GM21381 (cell line): ENCODE results near the gene GATD1.

Experiments used
- ATAC-seq: cut with Tn5 transposase; IDR thresholded peaks from one replicate; pipeline ENCODE4 v1.9.1; 2021; ENCODE audit warnings: mild to moderate bottlenecking, moderate library complexity; ENCODE audit not compliant: unreplicated experiment

GATD1 gene

DNA sequence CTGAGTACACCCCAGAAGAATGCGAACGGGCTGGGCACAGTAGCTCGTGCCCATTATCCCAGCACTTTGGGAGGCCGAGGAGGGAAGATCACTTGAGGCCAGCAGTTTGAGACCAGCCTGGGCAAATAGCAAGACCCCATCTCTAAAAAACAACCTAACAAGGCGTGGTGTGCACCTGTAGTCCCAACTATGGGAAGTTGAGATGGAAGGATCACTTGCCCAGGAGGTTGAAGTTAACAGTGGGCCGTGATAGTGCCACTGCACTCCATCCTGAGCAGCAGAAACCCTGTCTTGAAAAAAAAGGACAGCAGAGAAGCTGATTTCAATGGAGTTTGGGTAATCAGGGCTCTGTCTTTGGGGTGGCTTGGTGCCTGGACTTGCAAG, 35.8 kb upstream of the GATD1 start:
- no peak for ATAC-seq

DNA sequence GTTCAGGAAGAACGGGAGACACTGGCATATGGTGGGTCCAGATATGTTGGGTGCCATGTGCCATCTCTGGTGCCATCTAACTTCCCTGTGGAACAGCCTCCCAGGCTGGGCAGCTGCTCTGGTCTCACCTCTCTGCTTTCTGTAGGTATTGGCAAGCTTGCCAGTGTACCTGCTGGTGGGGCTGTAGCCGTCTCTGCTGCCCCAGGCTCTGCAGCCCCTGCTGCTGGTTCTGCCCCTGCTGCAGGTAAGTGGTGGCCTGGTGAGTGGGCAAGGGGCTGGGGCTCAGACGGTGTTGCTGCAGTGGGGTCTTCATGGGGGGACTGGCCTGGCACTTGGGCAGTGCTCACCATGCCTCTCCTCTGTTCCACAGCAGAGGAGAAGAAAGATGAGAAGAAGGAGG, 35.1 kb upstream of the GATD1 start:
- no peak for ATAC-seq

DNA sequence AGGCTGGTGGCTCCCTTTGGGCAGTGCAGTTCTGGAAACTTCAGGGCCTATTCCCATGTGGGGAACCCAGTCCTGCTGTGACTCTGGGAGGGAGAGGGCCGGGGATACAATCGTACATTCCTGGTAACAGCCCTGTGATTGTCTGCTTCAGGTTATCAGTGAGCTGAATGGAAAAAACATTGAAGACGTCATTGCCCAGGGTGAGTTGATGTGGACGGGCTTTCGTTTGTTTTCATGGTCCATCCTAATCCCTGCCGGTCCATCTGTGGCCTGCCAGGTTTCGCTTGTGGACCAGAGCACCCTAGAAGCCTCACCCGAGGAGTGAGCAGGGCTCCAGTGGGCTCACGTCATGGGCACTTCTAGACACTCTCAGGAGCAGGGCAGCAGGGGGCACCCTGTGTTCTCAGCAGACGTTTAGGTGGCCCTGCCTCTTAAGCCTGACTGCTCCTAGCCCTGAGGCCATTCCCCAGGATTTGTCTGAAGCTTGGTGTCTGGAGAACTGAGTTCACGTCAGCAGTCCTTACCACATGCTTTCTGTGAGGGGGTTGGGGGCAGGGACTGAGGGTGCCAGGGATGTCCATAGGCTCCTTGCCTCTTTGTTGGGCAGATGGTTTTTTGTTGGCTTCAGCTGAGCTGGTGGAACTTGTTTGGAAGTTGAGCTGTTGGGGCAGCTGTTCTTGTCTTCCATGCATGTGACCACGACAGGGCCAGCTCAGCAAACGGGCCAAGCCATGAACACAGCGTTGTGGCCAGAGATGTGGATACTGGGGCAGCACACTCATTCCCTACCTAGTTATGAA, 34.4 kb upstream of the GATD1 start:
- no peak for ATAC-seq

DNA sequence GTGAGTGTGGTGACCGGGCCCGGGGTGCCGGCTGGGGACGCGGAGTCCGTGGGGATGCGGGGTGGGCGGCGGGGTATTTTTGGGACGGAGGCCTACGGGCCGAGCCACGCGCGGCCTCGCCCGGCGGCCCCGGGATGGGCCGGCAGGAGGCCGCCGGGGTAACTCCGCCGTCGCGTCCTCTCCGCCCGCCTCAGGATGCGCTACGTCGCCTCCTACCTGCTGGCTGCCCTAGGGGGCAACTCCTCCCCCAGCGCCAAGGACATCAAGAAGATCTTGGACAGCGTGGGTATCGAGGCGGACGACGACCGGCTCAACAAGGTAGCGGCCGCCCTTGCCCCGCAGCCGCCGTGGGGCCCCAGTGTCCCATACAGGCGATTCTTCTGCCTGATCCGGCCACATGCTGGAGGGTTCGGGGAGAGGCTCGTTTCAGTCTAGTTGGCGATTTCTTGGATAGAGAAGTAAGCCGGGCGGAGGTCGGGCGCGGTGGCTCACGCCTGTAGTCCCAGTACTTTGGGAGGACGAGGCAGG, 32.8 kb upstream of the GATD1 start:
- ATAC-seq = peak; percentile 12

DNA sequence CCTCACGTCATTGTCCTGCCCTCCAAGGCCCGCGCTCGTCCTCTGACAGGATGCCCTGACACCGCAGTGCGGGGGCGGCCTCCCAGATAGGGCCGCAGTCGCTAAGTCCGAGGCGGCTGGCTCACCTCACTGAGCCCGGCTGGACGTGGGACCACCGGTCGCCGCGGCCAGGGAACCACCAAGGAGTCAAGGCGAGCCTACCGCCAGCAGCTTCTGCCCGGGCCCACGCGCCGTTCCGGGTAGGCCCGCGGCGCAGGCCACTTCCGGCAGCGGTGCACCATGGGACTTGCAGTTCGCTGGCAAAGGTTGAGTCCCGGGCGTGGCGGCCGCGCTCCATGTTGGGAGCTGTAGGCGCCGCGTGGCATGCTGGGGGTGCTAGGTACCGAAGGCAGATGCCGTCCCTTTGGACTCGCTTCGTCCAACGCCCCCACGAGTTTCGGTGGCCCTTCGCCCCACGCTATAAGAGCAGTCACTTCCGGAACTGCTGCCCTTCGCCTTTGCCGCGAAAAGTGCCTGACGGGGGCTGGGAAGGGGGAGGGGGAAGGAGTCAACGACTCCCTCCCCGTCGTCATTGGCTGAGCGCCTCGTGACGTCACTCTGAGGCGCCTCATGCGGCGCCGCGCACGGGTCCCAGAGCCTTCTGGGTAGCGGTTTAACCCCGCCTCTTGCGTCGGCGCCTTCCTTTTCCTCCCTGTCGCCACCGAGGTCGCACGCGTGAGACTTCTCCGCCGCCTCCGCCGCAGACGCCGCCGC, 32.2 kb upstream of the GATD1 start, which contains the start of gene RPLP2:
Gene RPLP2 (plus strand): TSS at position 681 of the 753 bp plus-strand sequence. CDS start 268 bp downstream, outside the sequence.
- ATAC-seq = peak; percentile 76

DNA sequence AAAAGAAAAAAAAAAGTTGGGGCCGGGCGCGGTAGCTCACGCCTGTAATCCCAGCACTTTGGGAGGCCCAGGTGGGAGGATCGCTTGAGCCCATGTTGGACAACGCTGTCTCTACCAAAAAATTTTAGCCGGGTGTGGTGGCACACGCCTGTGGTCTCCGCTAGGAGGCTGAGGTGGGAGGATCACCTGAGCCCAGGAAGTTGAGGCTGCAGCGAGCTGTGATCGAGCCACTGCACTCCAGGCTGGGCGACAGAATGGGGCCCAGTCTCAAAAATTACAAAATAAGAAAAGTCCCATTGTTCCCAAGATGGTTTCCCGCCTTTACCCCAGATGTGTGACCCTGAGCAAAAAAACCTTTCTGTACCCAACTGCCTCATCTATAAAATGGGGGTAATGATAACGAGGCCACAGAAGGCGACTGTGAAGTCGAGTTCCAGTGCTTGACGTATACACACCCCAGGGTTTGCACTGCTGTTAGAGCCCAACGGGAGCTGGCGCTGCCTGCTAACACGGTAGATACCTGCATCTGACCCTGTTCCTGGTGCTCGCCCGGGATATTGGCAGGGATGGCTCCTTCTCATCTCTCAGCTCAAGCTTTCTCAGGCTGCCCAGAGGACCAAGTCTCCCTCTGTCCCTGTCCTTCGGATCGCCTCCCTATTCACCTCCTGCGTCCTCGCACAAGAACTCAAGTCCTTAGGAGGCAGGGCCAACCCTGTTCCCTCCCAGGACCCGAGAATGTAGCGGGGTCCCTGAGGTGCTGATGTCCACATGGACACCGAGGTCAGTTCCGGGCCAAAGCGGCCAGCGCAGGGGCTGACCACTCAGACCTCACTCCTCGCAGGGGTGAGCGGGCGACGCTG, 31.4 kb upstream of the GATD1 start:
- no peak for ATAC-seq

DNA sequence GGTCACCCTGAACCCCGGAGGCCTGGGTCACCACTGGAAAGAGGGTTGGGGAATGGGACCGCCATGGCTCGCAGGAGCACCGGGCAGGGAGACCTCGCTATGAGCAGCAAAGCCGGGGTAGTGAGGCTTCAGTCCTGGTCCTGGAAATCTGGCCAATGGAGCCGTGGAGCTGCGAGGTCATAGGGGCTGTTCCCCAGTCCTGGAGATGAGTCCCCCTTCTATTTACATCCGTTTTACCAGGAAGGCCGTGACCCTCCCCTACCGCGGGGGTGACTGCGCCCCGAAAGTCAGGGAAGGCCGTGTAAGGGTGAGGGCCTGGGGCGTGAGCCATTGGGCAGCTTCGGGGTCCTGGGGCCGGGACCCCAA, 27.3 kb upstream of the GATD1 start:
- no peak for ATAC-seq

DNA sequence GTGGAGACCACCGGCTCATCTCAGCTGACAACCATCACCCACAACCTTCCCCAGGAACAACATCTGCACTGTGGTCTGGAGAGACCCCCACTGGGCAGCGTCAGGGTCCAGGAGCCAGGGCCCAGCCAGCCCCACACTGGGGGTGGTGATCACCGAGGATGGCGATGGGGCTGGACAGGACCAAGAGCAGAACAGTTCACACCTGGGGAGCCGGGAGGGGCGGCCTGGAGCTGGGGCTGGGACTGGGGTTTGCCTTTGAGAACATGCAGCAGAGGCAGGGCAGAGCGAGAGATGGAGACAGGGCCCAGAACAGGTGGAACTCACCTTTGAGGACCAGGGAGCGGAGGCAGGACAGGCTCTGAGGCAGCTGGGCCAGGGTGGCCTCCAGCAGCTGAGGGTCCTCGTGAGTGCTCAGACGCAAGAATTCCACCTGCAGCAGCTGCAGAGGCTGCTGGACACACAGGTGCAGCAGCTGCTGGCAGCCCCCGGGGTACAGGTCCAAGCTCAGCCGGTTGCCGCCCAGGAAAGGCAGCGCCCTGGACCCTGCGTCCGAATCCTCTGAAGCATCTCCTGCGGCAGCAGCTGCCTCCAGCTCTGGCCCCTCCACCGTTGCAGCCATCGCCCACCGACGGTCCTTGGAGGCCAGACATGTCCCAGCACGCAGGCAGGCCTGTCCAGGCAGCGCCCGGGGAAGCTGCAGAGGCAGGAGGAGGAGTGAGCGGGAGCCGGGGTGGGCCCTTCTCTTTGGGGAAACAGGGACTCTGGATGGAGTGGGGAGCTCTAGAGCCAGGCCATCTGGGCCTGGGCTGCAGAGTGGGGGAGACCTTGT, 26.7 kb upstream of the GATD1 start:
- no peak for ATAC-seq

DNA sequence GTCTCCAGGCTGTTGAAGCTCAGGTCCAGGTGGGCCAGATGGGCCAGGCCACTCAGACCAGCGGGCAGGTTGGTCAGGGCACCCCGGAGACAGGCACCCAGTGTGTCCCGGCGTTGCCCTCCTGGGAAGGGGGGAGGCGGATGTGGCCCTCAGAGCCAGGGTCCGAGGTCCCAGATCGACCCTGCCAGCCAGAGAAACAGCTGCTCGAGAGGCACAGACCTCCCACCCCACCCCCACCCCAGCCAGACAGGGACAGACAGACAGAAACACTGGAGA, 26.1 kb upstream of the GATD1 start:
- no peak for ATAC-seq

DNA sequence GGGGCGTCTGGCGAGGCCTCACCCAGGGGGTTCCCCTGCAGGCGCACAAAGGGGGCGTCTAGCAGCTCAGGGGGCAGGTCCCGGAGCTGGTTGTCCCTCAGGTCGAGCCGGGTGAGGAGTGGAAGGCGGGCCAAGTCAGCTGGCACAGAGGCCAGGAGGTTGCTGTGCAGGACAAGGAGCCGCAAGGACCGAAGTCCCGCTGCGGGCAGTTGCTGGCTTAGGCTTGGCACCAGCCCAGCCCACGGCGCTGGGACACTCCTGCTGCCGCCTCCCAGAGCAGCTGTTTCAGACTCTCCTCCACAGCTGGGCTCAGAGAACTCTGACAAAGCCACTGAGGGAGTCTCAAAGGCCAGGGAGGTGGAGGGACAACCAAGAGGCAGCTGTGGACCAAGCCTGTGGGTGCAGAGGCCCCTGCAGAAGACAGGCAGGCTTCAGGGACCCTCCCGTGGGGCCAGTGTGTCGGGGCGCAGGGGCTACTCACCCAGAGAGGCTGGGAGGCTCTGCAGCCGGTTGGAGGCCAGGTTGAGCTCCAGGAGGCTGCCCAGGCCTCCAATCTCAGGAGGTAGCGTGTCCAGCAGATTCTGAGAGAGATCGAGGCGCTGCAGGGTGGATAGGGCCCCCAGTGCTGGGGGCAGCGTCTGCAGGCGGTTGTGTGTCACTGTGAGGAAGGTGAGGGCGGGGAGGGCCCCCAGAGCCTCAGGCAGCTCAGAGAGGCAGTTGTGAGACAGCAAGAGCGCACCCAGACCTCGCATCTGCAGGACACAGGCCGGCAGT, 25.6 kb upstream of the GATD1 start:
- ATAC-seq = no peak

DNA sequence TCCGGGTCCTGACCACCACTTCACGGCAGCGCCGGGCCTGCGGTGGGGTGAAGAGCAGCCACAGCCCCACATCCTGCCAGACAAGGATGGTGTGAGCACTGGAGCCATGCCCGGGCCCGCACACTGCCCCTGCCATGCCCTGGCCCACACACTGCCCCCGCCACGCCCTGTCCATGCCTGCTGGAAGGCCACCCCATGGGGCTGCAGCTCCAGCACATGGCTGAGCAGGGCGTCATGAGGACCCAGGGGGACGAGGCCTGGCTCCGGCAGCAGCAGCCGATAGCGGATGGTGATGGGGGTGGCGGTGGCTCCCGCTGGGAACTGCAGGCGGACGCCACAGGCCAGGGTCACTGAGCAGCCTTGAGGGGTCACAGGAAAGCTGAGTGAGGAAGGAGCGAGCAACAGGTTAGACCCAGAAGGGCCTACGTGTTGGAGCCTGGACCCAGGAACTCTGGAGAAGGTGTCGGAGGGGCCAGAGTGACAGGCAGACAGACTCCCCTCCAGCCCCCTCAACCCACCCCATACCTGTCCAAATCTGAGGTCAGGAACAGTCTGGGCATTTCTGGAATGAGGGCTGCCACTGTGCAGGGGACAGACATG, 24.8 kb upstream of the GATD1 start:
- ATAC-seq = no peak

DNA sequence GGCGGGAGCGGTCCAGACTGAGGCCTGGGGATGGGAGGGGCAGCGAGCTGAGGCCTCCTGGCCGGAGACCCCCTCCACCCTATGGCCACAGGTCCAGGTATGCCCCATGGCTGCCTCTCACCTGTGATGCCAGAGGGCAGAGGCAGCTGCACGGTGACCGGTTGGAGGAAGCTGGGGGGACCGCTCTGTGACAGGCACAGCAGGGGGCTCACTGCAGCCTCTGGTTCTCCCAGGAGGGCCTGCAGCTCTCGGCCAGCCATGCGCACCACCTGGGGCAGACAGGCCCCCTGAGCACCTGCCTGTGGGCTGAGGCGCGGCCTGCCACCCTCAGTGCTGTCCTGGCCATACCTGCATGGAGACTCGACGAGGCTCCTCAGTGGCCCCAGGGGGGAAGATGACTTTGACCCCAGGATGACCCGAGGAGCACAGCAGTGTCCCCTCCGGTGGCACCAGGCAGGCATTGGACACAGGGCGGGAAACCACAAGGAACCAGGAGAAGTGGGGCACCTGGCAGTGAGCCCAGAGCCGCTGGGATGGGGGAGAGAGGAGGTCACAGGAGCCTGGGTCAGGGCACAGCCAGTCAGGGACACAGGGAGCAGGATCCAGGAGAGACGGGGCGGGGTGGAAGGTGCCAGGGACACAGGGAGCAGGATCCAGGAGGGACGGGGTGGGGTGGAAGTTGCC, 24.0 kb upstream of the GATD1 start:
- no peak for ATAC-seq

DNA sequence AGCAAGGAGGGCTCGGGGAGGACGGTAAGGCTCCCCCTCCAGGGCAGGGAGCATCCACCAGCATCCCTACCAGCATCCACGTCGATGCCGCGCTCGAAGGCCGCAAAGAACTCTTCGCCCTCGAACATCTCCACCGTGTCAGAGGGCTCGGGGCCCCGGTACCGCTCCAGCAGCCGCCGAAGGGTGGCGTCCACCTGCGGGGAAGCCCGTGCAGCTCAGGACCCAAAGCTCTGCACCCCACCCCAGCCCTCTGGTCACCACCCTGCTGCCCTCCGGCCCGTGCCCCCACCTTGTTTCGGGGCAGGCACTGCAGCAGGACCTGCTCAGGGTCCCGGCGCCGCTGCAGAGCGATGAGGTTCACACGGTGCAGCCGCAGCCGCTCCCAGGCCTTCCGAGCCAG, 23.2 kb upstream of the GATD1 start:
- ATAC-seq = no peak

DNA sequence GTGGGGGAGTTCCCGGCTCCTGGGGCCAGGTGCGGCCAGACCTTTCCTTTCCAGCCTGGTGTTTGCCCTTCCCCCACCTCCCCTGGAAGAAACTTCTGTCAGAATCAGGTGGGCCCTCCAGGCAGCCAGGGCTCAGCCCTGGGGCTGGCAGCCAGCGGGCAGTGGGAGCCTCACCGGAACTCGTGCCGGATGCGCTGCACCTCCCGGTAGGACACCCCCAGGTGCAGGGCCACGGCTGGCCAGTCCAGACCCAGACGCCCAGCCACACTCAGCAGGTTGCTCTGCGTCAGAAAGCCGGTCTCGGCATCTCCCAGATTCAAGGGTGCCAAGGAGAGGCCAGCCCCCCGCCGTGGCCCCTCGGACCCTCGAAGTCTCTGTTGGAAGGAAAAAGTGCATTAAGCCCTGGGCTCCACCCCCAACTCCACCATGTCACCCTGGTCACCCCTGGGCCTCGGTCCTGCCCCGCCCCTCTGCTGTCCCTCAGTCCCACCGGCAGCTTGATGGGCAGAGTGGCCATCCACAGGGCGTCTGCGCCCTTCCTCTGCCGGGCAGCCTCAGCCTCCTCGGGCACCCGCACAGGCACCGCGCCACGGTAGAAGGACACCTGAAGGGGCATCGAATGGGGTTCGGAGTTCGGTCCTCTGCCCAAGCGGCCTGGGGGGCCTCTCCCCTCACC, 22.5 kb upstream of the GATD1 start:
- ATAC-seq = no peak

DNA sequence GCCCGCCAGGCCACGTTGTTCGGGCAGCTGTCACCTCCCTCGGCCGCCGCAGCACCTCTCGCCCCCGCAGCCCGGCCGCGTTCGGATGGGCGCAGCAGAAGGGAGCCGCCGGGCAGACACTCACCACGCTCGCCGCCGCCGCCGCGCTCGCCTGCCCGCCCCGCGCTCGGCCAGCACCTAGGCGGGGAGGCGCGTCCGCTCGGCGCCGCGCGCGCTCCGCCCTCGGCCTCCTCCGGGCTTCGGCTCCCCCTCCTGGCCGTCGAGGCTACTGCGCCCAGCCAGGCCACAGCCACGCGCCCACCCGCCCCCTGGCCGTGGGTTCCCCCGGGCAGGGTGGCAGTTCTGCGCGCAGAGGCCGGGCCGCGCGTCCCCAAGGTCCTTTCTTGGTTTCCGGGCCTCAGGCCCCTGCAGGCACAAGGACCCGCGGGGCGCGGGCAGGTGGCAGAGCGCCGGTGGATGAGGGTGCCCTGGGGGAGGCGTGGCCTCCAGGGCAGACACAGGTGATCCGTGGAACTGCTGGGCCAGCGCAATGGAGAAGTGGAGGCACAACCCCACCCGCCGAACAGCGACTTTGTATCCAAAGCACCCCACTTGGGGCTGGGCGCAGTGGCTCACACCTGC, 20.9 kb upstream of the GATD1 start, which contains the start of gene SLC25A22:
Gene SLC25A22 (minus strand): TSS at position 189 of the 621 bp plus-strand sequence. CDS start 3,275 bp downstream, outside the sequence.
- peak; percentile 53 for ATAC-seq

DNA sequence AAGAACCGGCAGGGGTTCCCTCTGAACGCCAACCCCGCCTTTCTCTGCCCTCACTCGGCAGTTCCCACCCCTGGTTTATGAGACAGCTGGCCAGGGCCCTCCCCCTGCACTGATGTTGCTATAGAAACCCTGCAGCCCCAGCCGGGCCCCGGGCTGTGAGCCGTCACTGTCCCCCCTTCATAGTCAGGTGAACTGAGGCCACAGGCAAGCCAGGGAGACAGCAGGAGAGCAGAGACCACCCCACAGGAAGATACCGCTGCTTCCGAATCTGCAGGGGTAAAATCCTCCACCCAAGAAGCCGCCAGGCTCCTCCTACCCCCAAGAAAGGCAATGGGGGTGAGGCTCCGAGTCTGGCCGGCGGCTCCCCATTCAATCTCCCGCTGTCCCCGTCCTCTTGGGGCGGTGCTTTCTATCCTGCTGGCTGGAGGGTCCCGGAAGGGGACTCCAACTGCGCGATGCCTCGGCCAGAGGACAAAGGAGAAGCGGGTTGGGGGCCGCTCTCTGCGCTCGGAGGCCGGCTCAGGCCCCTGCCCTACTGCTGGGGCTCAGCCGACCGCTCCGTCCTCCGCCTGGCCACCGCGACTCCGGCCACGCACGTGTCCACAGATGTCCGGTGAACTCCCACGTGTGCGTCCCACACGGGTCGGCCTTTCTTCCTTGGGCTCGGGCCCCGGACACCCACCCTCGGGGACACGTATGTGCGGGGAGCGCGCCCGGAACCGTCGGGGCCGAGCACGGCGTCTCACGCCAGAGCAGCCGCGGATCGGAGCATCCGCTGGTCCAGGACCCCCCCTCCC, 20.2 kb upstream of the GATD1 start:
- peak; percentile 34 for ATAC-seq
